ENCODE results near the gene KCNH1. TPM values are rescaled to one million over a fixed set of nuclear protein-coding genes. Genes with fewer than 3 reads are reported as not detected.

KCNH1 gene
- polyA plus RNA-seq, 1 of the 3 experiments (the other 2 are of a cell fraction): 0.08 TPM

DNA sequence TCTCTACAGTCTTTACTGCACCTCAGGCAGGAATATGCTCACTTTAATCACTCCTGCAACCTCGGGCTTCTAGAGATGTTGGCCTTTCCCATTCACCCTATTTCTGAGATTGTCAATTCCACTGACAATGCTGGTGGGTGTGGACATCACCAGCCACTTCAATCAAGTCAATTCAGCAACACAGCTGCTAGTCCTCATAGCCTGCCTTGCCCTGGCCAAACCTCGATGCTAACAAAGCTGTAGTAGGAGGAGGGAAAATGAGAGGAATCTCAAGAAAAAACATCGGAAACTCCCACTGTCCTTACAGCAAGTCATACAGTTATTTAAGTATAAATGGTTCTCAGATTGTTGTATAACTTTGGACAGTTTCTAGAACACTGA, 155.0 kb downstream of the KCNH1 start (continued):
- TF ChIP-seq, protein P1, sequence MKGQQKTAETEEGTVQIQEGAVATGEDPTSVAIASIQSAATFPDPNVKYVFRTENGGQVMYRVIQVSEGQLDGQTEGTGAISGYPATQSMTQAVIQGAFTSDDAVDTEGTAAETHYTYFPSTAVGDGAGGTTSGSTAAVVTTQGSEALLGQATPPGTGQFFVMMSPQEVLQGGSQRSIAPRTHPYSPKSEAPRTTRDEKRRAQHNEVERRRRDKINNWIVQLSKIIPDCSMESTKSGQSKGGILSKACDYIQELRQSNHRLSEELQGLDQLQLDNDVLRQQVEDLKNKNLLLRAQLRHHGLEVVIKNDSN (IDR thresholded peaks at IDR 0.05; ENCODE audit: borderline replicate concordance, low read depth): no peak

DNA sequence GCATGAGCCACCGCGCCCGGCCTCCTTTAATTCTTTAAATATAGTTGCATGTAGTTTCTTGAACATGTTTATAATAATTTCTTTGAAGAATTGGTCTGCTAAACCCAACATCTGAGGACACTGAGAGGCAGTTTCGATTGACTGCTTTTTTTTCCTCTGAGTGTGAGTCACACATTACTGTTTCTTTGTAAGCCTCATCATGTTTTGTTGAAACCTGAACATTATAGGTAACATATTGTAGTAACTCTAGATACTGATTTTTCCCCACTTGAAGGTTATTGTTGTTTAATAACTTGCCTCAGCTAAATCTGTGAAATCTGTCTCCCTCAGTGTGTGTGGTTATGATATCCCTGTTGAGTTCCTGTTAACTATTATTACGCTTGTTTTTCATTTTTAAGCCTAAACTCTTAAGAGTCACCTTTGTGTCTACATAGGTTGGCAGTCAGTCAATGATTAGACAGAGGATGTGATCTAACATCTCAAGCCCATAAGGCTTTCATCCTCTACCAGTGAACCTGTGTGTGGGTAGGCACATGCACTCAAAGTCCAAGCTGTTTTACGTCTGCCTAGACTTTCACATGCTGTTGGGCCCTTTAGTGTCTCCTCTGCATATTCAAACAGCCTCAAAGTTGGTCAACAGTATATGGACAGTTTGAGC, 155.5 kb downstream of the KCNH1 start:
- H3K9me3 ChIP-seq: no peaks in the 10 kb centered on the region
- H4K20me1 ChIP-seq (ENCODE audit: insufficient read depth): no peaks in the 10 kb centered on the region
- no peak for DNase-seq
- H3K9ac ChIP-seq: no peak overlapping the region
- no peaks in the 10 kb centered on the region for H3K9me2 ChIP-seq
- H3K79me2 ChIP-seq (ENCODE audit: insufficient read depth): no peaks in the 10 kb centered on the region
- ChIA-PET CTCF (interaction anchor here (1.7 kb wide), 1 partner anchor 155 kb away, joined by 9 read pairs; the partner anchor contains the start of gene KCNH1), POLR2A (no interaction called here)
- H2AFZ ChIP-seq (ENCODE audit: low read depth): no peak overlapping the region
- no peaks in the 10 kb centered on the region for H3F3A ChIP-seq (replicated peaks; ENCODE audit: insufficient read depth)
- no peaks in the 10 kb centered on the region for H3K27me3 ChIP-seq (ENCODE audit: insufficient read depth)
- H3K4me2 ChIP-seq: no peak overlapping the region
- H3K4me3 ChIP-seq (ENCODE audit: low read depth in 2 of 2, low read length in 1 of 2): no peak overlapping the region
- TF ChIP-seq FOXM1 (IDR thresholded peaks at IDR 0.05; ENCODE audit: low read depth): no peak
- no peak for TF ChIP-seq MXI1 (IDR thresholded peaks at IDR 0.05; ENCODE audit: low read depth, low read length)
- no peak for TF ChIP-seq YY1 (IDR thresholded peaks at IDR 0.05; ENCODE audit: low read depth)
- no peak for TF ChIP-seq MEF2A (IDR thresholded peaks at IDR 0.05; ENCODE audit: borderline replicate concordance, low read depth)
- TF ChIP-seq, protein P2, sequence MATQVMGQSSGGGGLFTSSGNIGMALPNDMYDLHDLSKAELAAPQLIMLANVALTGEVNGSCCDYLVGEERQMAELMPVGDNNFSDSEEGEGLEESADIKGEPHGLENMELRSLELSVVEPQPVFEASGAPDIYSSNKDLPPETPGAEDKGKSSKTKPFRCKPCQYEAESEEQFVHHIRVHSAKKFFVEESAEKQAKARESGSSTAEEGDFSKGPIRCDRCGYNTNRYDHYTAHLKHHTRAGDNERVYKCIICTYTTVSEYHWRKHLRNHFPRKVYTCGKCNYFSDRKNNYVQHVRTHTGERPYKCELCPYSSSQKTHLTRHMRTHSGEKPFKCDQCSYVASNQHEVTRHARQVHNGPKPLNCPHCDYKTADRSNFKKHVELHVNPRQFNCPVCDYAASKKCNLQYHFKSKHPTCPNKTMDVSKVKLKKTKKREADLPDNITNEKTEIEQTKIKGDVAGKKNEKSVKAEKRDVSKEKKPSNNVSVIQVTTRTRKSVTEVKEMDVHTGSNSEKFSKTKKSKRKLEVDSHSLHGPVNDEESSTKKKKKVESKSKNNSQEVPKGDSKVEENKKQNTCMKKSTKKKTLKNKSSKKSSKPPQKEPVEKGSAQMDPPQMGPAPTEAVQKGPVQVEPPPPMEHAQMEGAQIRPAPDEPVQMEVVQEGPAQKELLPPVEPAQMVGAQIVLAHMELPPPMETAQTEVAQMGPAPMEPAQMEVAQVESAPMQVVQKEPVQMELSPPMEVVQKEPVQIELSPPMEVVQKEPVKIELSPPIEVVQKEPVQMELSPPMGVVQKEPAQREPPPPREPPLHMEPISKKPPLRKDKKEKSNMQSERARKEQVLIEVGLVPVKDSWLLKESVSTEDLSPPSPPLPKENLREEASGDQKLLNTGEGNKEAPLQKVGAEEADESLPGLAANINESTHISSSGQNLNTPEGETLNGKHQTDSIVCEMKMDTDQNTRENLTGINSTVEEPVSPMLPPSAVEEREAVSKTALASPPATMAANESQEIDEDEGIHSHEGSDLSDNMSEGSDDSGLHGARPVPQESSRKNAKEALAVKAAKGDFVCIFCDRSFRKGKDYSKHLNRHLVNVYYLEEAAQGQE (IDR thresholded peaks at IDR 0.05; ENCODE audit: low read depth, low read length): no peak
- TF ChIP-seq FOSL2 (IDR thresholded peaks at IDR 0.05; ENCODE audit: borderline replicate concordance, low read depth): no peak
- TF ChIP-seq, protein P3, sequence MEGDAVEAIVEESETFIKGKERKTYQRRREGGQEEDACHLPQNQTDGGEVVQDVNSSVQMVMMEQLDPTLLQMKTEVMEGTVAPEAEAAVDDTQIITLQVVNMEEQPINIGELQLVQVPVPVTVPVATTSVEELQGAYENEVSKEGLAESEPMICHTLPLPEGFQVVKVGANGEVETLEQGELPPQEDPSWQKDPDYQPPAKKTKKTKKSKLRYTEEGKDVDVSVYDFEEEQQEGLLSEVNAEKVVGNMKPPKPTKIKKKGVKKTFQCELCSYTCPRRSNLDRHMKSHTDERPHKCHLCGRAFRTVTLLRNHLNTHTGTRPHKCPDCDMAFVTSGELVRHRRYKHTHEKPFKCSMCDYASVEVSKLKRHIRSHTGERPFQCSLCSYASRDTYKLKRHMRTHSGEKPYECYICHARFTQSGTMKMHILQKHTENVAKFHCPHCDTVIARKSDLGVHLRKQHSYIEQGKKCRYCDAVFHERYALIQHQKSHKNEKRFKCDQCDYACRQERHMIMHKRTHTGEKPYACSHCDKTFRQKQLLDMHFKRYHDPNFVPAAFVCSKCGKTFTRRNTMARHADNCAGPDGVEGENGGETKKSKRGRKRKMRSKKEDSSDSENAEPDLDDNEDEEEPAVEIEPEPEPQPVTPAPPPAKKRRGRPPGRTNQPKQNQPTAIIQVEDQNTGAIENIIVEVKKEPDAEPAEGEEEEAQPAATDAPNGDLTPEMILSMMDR (IDR thresholded peaks at IDR 0.05): no peak
- TF ChIP-seq EP300 (IDR thresholded peaks at IDR 0.05; ENCODE audit: borderline replicate concordance in 1 of 2, low read depth in 1 of 2, low read length in 1 of 2): no peak
- no peak for TF ChIP-seq NFIC (IDR thresholded peaks at IDR 0.05; ENCODE audit: borderline replicate concordance)
- TF ChIP-seq RCOR1 (IDR thresholded peaks at IDR 0.05; ENCODE audit: low read length): no peak
- no peak for TF ChIP-seq CHD2 (IDR thresholded peaks at IDR 0.05; ENCODE audit: low read length, partially characterized antibody)
- TF ChIP-seq, protein P4, sequence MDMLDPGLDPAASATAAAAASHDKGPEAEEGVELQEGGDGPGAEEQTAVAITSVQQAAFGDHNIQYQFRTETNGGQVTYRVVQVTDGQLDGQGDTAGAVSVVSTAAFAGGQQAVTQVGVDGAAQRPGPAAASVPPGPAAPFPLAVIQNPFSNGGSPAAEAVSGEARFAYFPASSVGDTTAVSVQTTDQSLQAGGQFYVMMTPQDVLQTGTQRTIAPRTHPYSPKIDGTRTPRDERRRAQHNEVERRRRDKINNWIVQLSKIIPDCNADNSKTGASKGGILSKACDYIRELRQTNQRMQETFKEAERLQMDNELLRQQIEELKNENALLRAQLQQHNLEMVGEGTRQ (IDR thresholded peaks at IDR 0.05; ENCODE audit: borderline replicate concordance, low read depth, low read length): no peak
- TF ChIP-seq JUND (IDR thresholded peaks at IDR 0.05): no peak
- TF ChIP-seq ELF1 (IDR thresholded peaks at IDR 0.05): no peak
- TF ChIP-seq TAF1 (IDR thresholded peaks at IDR 0.05; ENCODE audit: borderline replicate concordance, low read depth, low read length): no peak
- TF ChIP-seq RXRA (IDR thresholded peaks at IDR 0.05; ENCODE audit: borderline replicate concordance, low read depth): no peak
- no peak for TF ChIP-seq GATA2 (CRISPR knock-in tag; IDR thresholded peaks at IDR 0.05)
- TF ChIP-seq, protein P5, sequence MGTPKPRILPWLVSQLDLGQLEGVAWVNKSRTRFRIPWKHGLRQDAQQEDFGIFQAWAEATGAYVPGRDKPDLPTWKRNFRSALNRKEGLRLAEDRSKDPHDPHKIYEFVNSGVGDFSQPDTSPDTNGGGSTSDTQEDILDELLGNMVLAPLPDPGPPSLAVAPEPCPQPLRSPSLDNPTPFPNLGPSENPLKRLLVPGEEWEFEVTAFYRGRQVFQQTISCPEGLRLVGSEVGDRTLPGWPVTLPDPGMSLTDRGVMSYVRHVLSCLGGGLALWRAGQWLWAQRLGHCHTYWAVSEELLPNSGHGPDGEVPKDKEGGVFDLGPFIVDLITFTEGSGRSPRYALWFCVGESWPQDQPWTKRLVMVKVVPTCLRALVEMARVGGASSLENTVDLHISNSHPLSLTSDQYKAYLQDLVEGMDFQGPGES (IDR thresholded peaks at IDR 0.05; ENCODE audit: low read depth, low read length): no peak
- no peak for TF ChIP-seq RAD21 (IDR thresholded peaks at IDR 0.05; ENCODE audit: low read length)
- H3K36me3 ChIP-seq (replicated peaks in 1 of 2; ENCODE audit: control insufficient read depth in 1 of 2, insufficient read depth in 2 of 2, low read length in 1 of 2): no peaks in the 10 kb centered on the region
- no peaks in the 10 kb centered on the region; a peak in 1 of 4 replicates for H3K4me1 ChIP-seq (ENCODE audit: control insufficient read depth in 1 of 2, insufficient read depth in 2 of 2, low read depth in 1 of 2, low read length in 1 of 2)
- H3K27ac ChIP-seq (ENCODE audit: low read depth in 2 of 2, low read length in 1 of 2): no peak overlapping the region
- 52% methylated on average over 6 of the region's 6 CpGs for WGBS (ENCODE audit: low lambda C conversion rate)
